GM12872 (cell line): ENCODE data around the gene TYRO3.

Experiments used
- CTCF ChIP-seq: IDR thresholded peaks from 3 replicates; pipeline ENCODE4 v1.5.1; 2011; ENCODE audit warnings: low read depth, mild to moderate bottlenecking, low read length, moderate library complexity; ENCODE audit not compliant: insufficient read depth

The TYRO3 gene

GRCh38 chr15:41558400-41559238 lies at the start of gene TYRO3:
Gene TYRO3 (plus strand): TSS chr15:41559212. CDS start chr15:41559258, 46 bp downstream.
- no peak for TF ChIP-seq CTCF

GRCh38 chr15:41510728-41511127 lies 48.3 kb upstream of the TYRO3 start:
- TF ChIP-seq CTCF: no peak

GRCh38 chr15:41511331-41511898 lies 47.6 kb upstream of the TYRO3 start:
- TF ChIP-seq CTCF: no peak

- no peak for TF ChIP-seq CTCF
These were observed 47.1 kb upstream of the TYRO3 start for GRCh38 chr15:41511899-41512369.

GRCh38 chr15:41512512-41512939 lies 46.5 kb upstream of the TYRO3 start:
- no peak for TF ChIP-seq CTCF

GRCh38 chr15:41512940-41513505 lies 46.0 kb upstream of the TYRO3 start:
- no peak for TF ChIP-seq CTCF

- TF ChIP-seq CTCF: no peak
These were observed 45.3 kb upstream of the TYRO3 start, which contains the start of gene LTK for GRCh38 chr15:41513506-41514227. Gene LTK (minus strand): TSS chr15:41513827. CDS start chr15:41513709, 118 bp downstream.
